Activated CD8-positive, alpha-beta memory T cell treated with anti-CD3 and anti-CD28 coated beads for 24 hours (primary cell): ENCODE results near the gene B4GALNT1.
"Not testable (repeated sequence)": the region's sequence is repeated elsewhere in the genome, so short reads cannot be mapped to it uniquely, and the experiment has no call there.

Experiments
- DNase-seq: peaks from one replicate; pipeline ENCODE4 v3.0.0-alpha.2; 2020

Gene B4GALNT1

GRCh38 chr12:57632958-57633840 lies at the start of gene B4GALNT1:
TSS of gene B4GALNT1 (minus strand) at chr12:57633201. CDS start at chr12:57632132, 1,069 bp downstream.
- DNase-seq = peak; percentile 88

- no peak for DNase-seq
Observed at GRCh38 chr12:57679697-57680096, 46.7 kb upstream of the B4GALNT1 start.

- not testable (repeated sequence) for DNase-seq
Observed at GRCh38 chr12:57677947-57678346, 44.9 kb upstream of the B4GALNT1 start.

GRCh38 chr12:57674691-57675090 lies 41.7 kb upstream of the B4GALNT1 start:
- no peak for DNase-seq

- DNase-seq = no peak
Observed at GRCh38 chr12:57672801-57673200, 39.8 kb upstream of the B4GALNT1 start.

GRCh38 chr12:57671811-57672210 lies 38.8 kb upstream of the B4GALNT1 start:
- DNase-seq = not testable (repeated sequence)

GRCh38 chr12:57669691-57670090 lies 36.7 kb upstream of the B4GALNT1 start:
- not testable (repeated sequence) for DNase-seq

GRCh38 chr12:57666897-57667296 lies 33.9 kb upstream of the B4GALNT1 start:
- DNase-seq = no peak

GRCh38 chr12:57665066-57665820 lies 32.2 kb upstream of the B4GALNT1 start:
- DNase-seq = not testable (repeated sequence)

GRCh38 chr12:57661376-57661775 lies 28.4 kb upstream of the B4GALNT1 start:
- DNase-seq = no peak

- no peak for DNase-seq
Observed at GRCh38 chr12:57658890-57659289, 25.9 kb upstream of the B4GALNT1 start.

GRCh38 chr12:57657744-57658143 lies 24.7 kb upstream of the B4GALNT1 start:
- DNase-seq = no peak

- not testable (repeated sequence) for DNase-seq
Observed at GRCh38 chr12:57656408-57656807, 23.4 kb upstream of the B4GALNT1 start.

GRCh38 chr12:57655541-57656240 lies 22.7 kb upstream of the B4GALNT1 start:
- no peak for DNase-seq

GRCh38 chr12:57654042-57654441 lies 21.0 kb upstream of the B4GALNT1 start:
- no peak for DNase-seq

GRCh38 chr12:57646659-57647049 lies 13.7 kb upstream of the B4GALNT1 start:
- DNase-seq = not testable (repeated sequence)

GRCh38 chr12:57645990-57646658 lies 13.1 kb upstream of the B4GALNT1 start:
- DNase-seq = not testable (repeated sequence)

- DNase-seq = no peak
Observed at GRCh38 chr12:57641699-57642442, 8.9 kb upstream of the B4GALNT1 start.

- DNase-seq = no peak
Observed at GRCh38 chr12:57640175-57641042, 7.4 kb upstream of the B4GALNT1 start.

- no peak for DNase-seq
Observed at GRCh38 chr12:57638096-57638495, 5.1 kb upstream of the B4GALNT1 start.

GRCh38 chr12:57637364-57637763 lies 4.4 kb upstream of the B4GALNT1 start:
- no peak for DNase-seq
